Lower leg skin (tissue), 4 donors: ENCODE measurements around the gene SPRTN. TPM values are rescaled to one million over a fixed set of nuclear protein-coding genes. Genes with fewer than 3 reads are reported as not detected.

Source experiments
- DNase-seq, 2 donors: peaks; one replicate each; pipeline ENCODE4 v3.0.0-alpha.2; 2019; ENCODE audit warnings: low spot score in 2 of 2
- H3K4me3 ChIP-seq: fragments of 200-600 bp; sonication (generic); 2 replicates; pipeline ENCODE4 v1.5.1; 2017; ENCODE audit warnings: mild to moderate bottlenecking, low read depth; ENCODE audit not compliant: poor library complexity, severe bottlenecking
- CTCF ChIP-seq, 3 donors: fragments of 450-650 bp; IDR thresholded peaks; one replicate each; pipeline ENCODE4 v1.5.1; 2016; ENCODE audit warnings: antibody characterized with exemption in 3 of 3, mild to moderate bottlenecking in 3 of 3, moderate library complexity in 2 of 3
- POLR2A ChIP-seq, 2 donors: fragments of 450-650 bp; IDR thresholded peaks; one replicate each; pipeline ENCODE4 v1.6.1; 2016 to 2017; ENCODE audit warnings: antibody characterized with exemption in 2 of 2, mild to moderate bottlenecking in 1 of 2, moderate library complexity in 1 of 2
- WGBS, 2 donors: methylation state at CpG; one replicate each; pipeline ENCODE4 v1.1.5; 2018; 5-methylcytosine and 5-hydroxymethylcytosine counted together
- intact Hi-C: fragments of 100-400 bp; cut with DNase I; formaldehyde crosslinking; loops from one replicate; pipeline ENCODE4 v1.15.0; 2023; ENCODE audit warnings: low total_unique reads
- total RNA-seq, 4 donors: library from RNA; depleted of rRNA; stranded (reverse); fragments of >200 nt; gene quantifications; one replicate each; pipeline ENCODE4 v1.1.0, GENCODE V29; 2016

Gene SPRTN
- total RNA-seq, 4 donors from 2014 or later = 13.1 to 31.3 (median 20.0) TPM

- intact Hi-C loops = no loop called here
- H3K4me3 ChIP-seq = no peak overlapping the region
- no peak for DNase-seq
- no peak for TF ChIP-seq POLR2A (IDR thresholded peaks at IDR 0.05)
- TF ChIP-seq CTCF (IDR thresholded peaks at IDR 0.05) = no peak
- 63 to 79% methylated on average over 1 of the region's 1 CpG for WGBS, 2 donors
These were observed 63.4 kb downstream of the SPRTN start for GRCh38 chr1:231401478-231401877.

DNA sequence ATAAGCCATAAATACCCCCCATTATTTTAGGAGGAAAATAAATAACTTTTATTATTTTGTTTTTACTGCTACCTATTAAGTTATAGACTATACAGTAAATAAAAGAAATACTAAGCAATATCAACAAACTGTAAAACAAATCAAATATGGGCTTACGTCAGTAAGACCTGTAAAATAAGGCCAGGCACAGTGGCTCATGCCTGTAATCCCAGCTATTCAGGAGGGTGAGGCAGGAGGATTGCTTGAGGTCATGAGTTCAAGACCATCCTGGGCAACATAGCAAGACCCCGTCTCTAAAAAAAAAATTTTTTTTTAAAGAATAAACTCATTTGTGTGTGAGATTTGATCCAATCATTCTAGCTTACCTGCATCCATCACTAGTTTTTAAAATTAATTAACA, 66.2 kb downstream of the SPRTN start:
- 94% methylated on average over 2 of the region's 2 CpGs for WGBS, 2 donors
- no peak for TF ChIP-seq CTCF (IDR thresholded peaks at IDR 0.05)
- TF ChIP-seq POLR2A (IDR thresholded peaks at IDR 0.05) = no peak
- DNase-seq = no peak
- intact Hi-C loops = no loop called here
- H3K4me3 ChIP-seq = no peak overlapping the region

Other genes with a start within 250 kb of the SPRTN start
- gene TRIM67, start 176.2 kb upstream of the SPRTN start, total RNA-seq = under 1 TPM in 2 of 4 donors, not detected in 2; 0.03 to 0.29 TPM
- gene GNPAT, start 97.1 kb upstream of the SPRTN start, total RNA-seq = 10 to 100 TPM; 24.3 to 45.7 (median 39.9) TPM
- 10 to 100 TPM; 19.7 to 23.2 (median 22.2) TPM for gene EXOC8, start 441 bp upstream of the SPRTN start, total RNA-seq
- 10 to 100 TPM; 53.3 to 75.0 (median 54.2) TPM for gene EGLN1, start 84.0 kb downstream of the SPRTN start, total RNA-seq
- 10 to 100 TPM; 25.1 to 39.9 (median 28.9) TPM for gene TSNAX, start 190.4 kb downstream of the SPRTN start, total RNA-seq